ENCODE results near the gene G2E3.
"Not testable (repeated sequence)": the region's sequence is repeated elsewhere in the genome, so short reads cannot be mapped to it uniquely, and the experiment has no call there.

G2E3 gene

DNA sequence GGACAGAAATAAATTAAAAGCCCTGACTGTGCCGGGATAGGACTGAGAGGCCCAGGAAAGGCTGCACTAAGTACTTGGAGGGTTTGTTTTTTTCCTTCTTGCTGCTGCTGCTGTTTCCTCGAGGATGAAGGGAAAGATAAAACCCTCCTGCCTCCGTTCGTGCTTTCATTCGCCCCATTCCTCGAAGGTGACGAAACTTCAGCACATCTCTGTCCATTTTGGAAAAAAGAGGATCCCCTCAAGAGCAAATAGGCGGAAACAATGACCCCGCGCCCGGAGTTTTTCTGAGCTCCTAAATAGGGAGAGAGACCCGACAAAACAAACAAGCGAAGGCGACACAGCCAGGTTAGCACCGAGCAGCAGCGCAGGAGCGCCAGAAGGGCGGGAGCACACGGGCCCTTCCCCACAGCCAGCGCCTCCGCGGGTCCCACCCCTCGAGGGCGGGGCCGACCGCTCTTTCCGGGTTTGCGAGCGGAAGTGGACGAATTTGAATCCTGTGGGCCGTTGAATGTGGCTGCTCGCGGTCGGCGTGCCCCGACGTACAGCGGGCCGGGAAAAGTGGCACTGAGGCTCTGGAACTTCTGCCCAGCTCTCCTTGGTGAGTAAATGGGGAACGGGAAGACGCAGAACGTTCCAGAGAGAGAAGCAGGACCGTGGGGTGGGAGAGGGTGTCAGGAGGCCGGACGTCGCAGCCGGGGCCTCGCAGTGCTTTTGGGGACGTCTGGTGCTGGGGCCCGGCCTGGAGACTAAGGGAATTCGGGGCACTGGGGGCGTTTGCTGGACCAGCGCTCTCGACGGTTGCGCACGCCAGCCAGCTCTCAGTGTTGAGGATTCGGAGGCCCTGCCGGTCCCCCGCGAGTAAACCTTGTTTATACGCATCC is at the start of gene G2E3:
G2E3 (plus strand) TSS at position 484 of the 881 bp plus-strand sequence. CDS start 21,922 bp downstream, outside the sequence.
- no peak for DNase-seq (ENCODE audit: low read depth)

- no peak for DNase-seq (ENCODE audit: low read depth)
Measured at GRCh38 chr14:30517737-30518136, 41.2 kb upstream of the G2E3 start.

DNA sequence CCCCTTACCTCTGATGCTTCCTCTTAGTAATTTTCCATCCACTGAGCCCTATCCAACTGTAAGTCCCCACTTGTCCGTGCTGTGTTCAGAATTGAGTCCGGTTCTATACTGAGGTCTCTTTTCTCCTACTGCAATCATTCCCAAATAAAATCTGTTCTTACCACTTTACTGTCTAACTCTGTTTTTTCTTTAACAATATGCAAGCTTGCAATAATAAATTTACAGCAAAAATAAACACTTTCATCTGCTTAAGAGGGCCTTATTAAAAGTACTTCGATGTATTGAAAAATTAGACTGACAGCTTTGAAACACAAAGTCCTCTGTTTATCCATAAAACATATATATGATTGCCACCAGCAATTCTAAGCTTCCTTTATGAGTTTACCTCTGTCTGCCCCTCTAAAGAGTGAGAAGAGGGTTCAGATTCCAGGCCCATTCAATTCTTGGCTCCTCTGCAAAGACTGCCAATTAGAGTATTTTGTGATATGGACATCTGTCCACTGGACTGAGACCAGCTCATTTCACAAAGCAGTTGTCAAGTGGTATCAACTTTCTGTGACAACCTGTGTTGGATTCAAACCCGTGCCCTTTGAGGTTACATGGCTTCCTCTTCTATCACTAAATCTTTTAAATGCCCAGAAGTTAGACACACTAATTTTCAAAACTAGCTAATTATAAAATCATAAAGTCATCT is 39.9 kb upstream of the G2E3 start:
- DNase-seq (ENCODE audit: low read depth) = no peak

- DNase-seq (ENCODE audit: low read depth) = no peak
Measured at GRCh38 chr14:30519961-30520360, 39.0 kb upstream of the G2E3 start.

GRCh38 chr14:30520536-30520935 is 38.4 kb upstream of the G2E3 start:
- no peak for DNase-seq (ENCODE audit: low read depth)

DNA sequence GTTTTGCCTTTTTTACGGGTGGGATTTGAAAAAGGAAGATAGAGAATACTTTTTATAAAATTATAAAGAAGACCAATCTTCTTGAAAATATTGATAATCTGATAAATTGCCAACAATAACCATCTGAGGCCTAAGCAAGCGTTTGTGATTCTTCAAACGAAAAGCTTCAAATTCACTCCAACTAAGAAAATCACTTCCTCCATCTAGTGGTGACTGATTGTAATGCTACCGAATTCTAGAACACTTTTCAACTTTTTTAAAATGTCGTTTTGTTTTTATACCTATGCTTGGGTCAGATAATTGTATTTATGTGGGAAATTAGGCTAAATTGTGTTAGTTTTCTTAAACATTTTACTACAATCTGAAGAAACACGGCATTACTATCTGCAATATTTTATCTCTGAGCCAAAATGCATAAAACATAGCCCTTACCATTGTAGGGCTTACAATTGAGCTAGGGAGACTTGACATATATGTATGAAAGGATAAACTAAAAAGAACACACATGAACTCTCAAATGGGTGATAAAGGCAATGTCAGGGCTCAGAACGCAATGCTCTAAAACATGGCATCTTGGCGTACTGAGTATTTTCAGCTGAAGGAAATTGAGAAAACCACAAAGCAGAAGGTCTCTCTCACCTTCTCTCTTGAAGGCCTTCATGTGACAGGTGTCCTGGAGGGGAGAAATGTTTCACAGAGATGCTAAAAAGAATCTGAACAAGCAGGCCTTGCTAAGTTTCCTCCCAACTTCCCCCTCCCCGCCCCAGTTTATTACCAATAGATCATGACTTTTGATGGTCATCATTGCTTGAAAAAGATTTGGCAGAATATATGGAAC is 36.8 kb upstream of the G2E3 start:
- no peak for DNase-seq (ENCODE audit: low read depth)

- peak; percentile 14 for DNase-seq (ENCODE audit: low read depth)
Measured at GRCh38 chr14:30525833-30526232, 33.1 kb upstream of the G2E3 start.

GRCh38 chr14:30527196-30527595 is 31.8 kb upstream of the G2E3 start:
- no peak for DNase-seq (ENCODE audit: low read depth)

- no peak for DNase-seq (ENCODE audit: low read depth)
Measured at GRCh38 chr14:30528119-30528518, 30.8 kb upstream of the G2E3 start.

DNA sequence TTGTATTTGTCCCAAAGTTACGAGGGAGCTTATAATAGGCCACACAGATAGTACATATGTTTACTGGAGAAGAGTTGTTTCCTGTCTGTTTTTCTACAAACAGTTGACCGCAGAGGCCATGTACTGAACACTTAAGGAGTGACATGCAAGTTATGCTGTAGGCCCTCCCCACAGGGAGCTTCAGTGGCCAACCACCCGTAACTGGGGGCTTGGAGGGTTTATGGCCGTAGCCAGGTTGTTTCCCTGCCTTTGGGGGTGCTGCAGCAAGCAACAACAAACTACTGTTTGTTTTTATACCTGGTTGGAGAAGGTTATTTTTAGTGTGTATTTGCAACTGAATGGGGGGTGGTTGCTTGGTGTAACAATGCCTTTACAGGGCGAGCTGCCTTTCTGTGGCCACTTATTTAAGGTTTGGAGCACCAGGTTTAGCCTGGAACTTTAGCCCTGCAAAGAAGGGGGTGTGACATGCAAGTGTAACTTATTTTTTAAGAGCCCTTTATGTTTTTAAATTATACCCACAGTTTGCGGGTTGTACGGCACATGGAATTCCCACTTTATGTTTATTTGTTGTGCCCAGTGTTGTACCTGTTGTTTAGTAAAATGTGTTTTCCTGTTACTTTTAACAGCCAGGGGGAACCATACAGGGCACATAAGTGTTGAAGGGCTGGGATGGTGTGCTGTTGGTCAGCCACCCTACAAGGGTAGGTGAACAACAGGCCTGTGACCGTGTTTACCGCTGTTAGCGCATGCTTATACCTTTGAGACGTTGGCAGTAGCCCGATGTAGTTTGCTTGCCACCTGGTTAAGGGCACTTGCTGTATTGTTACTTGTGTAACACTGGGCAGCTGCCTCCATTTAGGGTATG is 29.9 kb upstream of the G2E3 start:
- no peak for DNase-seq (ENCODE audit: low read depth)

GRCh38 chr14:30532264-30532663 is 26.7 kb upstream of the G2E3 start:
- no peak for DNase-seq (ENCODE audit: low read depth)

- DNase-seq (ENCODE audit: low read depth) = no peak
Measured at GRCh38 chr14:30533126-30533525, 25.8 kb upstream of the G2E3 start.

DNA sequence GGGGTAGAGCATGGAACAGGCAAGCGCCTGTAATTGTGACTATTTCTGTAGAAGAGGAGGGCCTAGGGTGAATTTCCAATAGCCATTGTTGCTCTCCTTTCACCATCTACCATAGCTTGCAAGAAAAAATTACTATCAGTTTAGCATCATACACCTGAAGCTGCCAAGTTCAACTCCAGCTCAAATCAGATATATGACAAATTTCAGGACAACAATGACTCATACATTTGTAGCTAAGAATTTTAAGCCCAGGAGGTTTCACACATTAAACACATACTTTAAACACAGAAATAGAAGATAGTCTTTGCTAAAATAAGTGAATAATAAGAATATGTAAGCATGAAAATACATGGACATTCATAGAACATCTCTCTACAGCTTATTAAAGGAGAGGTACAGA is 17.6 kb upstream of the G2E3 start:
- no peak for DNase-seq (ENCODE audit: low read depth)

- DNase-seq (ENCODE audit: low read depth) = not testable (repeated sequence)
Measured at GRCh38 chr14:30546735-30547134, 12.2 kb upstream of the G2E3 start.

GRCh38 chr14:30547388-30548048 is 11.4 kb upstream of the G2E3 start:
- DNase-seq (ENCODE audit: low read depth) = no peak

DNA sequence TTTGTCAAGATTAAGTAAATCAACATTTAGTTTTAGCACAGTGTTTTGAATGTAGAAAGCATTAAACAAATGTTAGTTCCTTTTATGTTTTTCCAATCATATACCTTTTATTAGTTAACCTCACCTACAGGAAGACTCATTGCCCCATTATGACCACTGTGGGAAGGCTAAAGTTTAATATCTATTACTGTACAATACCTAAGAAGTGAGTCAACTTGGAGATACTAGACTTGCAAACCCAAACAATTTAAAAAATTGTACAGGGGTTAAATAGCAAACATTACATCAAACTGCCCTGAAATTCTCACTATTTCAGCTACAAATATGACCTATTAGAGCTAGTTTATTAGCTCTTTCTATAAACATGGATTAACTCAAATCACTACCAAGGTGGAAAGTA is 8.6 kb upstream of the G2E3 start:
- no peak for DNase-seq (ENCODE audit: low read depth)

DNA sequence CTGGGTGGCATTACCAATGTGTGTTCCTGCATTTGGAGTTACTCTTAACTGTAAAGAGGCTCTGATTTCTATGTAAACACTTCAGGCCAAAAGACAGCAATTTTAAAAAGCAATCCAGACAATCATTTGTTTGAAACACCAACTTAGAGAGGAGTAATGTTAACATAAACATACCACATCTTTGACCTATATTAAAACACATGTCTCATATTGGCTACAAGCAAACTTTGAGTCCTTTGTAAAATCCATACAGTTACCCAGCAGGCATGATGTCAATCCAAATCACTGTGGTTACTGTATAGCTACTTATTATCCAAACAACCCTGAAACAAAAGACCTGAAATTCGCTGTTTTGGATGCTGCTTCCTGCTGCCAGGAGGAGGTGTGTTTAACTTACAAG is 7.5 kb upstream of the G2E3 start:
- no peak for DNase-seq (ENCODE audit: low read depth)

DNA sequence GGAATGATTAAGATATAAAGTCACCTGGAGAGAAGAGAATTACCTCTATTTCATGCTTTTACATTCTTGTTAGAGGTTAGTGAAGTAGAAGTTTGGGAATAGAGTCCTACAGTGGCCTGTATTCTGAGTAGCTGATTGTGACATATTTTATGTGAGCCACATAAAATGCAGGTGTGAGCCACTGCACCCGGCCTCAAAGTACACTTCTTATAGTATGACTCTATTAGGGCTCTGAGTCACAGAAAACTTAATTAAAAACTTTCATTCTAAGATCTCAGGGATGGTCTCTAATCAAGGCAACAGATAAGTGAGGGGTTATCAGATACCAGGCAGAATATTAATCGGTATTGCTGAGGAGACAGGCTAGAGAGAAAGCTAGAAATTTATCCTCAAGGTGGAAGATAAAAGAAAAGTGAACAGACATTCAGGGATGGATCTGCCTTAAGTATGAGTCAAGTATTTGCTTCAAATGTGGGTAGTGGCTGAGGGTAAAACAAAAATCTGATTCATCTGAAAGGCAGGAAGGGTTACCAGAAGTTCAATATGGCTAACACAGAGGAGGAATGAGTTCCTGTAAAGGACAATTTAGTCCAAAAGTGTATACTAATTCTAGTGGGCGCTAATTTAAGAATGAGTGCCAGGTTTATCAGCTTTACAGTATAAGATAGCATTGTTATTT is 5.5 kb upstream of the G2E3 start:
- DNase-seq (ENCODE audit: low read depth) = peak; percentile 54

GRCh38 chr14:30558362-30558674 is 640 bp upstream of the G2E3 start:
- no peak for DNase-seq (ENCODE audit: low read depth)

DNA sequence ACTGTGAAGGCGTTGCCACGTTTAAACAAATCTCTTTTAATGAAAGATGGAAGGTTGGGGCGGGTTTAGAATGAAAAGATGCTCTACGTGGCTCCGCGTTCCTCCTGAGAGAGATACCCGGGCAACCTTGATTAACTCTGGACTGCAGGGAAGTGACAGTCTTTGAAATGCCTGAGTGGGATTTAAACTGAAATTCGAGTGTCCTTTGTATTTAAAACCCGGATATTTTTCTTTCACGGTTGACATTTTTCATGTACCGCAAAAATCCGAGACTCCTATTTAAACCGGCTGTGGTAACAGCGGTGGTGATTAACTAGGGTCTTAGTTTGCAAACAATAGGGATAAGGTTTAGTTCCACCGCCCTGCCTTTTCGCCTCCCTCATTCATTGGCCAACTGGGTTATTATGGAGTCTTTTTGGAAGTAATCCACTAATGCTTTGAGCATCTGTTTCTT is 707 bp downstream of the G2E3 start:
- DNase-seq (ENCODE audit: low read depth) = no peak
